HG02981 (cell line): ENCODE results near the gene HTT.
A peak's percentile ranks its signal among the peaks of the same experiment; 100 is the strongest.
"Not testable (repeated sequence)": the region's sequence is repeated elsewhere in the genome, so short reads cannot be mapped to it uniquely, and the experiment has no call there.

Experiments used
- ATAC-seq: cut with Tn5 transposase; IDR thresholded peaks from one replicate; pipeline ENCODE4 v1.9.1; 2021; ENCODE audit warnings: mild to moderate bottlenecking, moderate library complexity; ENCODE audit not compliant: unreplicated experiment

The HTT gene

DNA sequence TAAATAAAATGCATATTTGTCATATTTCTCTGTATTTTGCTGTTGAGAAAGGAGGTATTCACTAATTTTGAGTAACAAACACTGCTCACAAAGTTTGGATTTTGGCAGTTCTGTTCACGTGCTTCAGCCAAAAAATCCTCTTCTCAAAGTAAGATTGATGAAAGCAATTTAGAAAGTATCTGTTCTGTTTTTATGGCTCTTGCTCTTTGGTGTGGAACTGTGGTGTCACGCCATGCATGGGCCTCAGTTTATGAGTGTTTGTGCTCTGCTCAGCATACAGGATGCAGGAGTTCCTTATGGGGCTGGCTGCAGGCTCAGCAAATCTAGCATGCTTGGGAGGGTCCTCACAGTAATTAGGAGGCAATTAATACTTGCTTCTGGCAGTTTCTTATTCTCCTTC, 3.3 kb downstream of the HTT start:
- no peak for ATAC-seq

DNA sequence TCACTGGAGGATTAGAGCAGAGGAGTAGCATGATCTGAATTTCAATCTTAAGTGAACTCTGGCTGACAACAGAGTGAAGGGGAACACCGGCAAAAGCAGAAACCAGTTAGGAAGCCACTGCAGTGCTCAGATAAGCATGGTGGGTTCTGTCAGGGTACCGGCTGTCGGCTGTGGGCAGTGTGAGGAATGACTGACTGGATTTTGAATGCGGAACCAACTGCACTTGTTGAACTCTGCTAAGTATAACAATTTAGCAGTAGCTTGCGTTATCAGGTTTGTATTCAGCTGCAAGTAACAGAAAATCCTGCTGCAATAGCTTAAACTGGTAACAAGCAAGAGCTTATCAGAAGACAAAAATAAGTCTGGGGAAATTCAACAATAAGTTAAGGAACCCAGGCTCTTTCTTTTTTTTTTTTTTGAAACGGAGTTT, 5.2 kb downstream of the HTT start:
- ATAC-seq = peak; percentile 37

DNA sequence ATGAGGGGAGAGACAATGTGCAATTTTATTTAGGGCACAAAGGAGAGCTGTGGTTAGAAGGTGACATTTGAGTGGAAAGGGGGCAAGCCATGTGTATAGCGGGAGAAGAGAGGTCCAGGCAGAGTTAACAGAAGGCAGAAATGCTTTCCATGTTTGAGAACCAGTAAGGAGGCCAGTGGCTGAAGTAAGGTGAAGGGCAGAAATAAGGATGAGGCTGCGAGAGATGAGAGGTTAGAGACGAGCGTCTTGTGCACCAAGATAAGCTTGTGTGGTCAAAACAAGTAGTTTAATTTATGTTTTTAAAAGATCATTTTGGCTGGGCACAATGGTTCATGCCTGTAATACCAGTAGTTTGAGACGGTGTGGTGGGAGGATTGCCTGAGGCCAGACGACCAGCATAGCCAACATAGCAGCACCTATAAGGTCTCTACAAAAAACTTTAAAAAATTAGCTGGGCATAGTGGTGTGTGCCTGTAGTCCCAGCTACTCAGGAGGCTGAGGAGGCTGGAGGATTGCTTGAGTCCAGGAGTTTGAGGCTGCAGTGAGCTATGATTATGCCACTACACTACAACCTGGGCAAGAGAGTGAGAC, 8.5 kb downstream of the HTT start:
- ATAC-seq = no peak

DNA sequence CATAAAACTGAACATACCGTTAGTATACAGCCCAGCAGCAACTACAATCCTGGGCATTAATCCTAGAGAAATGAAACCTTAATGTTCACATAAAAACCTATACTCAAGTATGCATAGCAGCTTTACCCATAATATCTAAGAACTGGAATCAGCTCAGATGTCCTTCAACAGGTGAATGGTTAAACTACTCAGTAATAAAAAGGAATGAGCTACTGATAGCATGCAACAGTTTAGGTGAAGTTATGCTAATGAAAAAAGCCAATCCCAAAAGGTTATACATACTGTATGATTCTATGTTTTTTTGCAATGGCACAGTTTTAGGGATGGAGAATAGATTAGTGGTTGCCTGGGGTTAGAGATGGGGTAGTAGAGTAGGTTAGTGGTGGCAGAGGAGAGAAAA, 9.3 kb downstream of the HTT start:
- no peak for ATAC-seq

DNA sequence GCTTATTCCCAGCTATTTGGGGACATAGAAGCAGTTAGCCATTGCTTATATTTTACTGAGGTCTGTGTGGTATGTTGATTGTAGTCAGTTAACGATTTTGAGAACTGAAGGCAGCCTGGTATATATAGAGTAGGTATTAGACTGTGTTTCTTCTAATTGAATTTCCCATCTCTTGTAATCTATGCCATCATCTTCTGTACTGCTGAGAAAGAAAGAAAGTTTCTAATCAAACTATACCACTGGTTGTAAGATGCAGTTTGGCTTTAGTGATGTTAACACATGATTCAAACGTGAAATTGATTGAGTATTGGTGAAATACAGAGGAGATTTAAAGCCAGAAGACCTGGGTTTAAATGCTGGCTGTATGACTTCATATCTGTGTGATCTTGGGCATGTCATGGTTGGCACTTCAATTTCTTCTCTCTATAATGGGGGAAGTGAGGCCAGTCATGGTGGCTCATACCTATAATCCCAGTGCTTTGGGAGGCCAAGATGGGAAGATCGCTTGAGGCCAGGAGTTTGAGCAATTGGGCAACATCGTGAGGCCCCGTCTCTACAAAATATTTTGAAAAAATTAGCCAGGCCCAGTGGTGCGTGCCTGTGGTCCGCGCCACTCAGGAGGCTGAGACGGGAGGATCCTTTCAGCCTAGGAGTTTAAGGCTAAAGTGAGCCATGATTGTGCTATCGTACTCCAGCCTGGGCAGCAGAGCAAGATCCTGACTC, 11.6 kb downstream of the HTT start:
- no peak for ATAC-seq

DNA sequence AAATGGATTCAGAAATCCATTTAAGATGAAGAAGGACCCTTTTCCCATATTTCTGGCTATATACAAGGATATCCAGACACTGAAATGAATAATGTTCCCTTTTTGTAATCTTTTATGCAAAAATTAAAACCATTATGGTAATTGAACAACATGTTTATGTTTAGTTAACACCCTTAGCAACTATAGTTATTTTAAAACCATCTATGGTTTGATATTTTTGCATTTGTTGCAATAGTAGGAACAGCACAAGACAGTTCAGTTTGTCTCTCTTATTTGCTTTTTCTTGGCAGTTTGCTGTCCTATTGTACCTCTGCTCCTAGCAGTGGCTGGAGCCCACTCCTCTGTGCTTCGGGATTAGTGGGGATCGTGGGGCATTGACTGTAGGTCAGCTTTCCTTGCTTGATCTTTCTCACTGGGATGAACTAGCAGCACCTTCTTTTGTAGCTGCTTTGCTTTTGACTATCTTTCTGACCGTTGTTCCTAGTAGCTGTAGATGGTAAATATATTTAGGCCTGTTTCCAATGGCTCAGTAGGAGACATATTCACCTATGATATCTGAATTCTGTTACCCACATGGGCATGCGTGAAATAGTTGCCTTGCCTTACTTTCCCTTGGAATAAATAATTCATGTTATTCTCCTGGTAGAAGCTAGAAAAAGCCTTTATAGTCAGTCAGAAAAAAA, 12.8 kb downstream of the HTT start:
- ATAC-seq = no peak

DNA sequence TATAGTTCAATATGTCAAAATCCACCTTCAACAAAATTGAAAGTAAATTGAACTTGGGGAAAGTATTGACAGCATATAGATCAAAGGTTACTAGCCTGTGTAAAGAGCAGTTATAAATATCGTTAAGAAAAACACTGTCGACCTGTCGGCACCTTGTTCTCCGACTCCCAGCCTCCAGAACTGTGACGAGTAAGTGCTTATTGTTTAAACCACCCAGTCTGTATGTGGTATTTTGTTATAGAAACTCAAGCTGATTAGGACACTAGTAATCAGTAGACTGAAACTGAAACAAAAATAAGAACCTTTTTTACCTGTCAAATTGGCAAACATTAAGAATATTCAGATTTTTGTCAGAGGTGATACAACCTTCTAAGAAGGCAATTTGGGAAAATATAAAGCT, 17.0 kb downstream of the HTT start:
- no peak for ATAC-seq

DNA sequence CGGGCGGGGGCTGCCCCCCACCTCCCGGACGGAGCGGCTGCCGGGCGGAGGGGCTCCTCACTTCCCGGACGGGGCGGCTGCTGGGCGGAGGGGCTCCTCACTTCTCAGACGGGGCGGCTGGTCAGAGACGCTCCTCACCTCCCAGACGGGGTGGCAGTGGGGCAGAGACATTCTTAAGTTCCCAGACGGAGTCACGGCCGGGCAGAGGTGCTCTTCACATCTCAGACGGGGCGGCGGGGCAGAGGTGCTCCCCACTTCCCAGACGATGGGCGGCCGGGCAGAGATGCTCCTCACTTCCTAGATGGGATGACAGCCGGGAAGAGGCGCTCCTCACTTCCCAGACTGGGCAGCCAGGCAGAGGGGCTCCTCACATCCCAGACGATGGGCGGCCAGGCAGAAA, 20.2 kb downstream of the HTT start:
- not testable (repeated sequence) for ATAC-seq

DNA sequence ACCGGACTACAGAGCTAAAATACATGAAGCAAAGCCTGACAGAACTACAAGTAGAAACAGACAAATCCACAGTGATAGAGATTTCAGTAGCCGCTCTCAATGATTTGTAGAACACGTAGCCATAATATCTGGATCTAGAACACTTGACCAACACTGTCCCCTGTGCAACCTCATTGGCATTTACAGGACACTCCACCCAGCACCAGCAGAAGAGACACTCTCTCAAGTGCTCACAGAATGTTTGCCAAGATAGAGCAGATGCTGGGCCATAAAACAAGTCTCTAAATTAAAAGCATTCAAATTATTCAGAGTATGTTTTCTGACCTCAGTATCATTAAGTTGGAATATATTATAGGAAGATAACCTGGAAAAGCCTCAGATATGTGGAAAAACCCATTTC, 21.7 kb downstream of the HTT start:
- no peak for ATAC-seq

DNA sequence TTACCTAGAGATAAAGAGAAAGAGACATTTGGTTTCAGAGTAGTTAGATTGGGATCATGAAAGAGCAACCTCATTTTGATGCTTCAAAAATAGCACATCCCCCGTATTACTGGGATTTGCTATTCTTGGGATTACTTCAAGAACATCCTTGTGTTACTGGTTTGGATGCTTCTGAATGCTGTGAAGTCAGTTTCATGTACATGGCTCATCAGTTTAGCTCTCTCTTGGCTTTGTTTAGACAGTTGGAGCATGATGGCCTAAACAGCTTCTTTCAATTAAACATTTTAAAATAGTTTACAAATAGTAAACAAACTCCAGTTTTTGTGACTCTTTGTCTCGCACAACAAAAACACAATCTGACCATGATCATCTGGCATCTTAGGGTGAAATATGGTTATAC, 23.9 kb downstream of the HTT start:
- no peak for ATAC-seq

DNA sequence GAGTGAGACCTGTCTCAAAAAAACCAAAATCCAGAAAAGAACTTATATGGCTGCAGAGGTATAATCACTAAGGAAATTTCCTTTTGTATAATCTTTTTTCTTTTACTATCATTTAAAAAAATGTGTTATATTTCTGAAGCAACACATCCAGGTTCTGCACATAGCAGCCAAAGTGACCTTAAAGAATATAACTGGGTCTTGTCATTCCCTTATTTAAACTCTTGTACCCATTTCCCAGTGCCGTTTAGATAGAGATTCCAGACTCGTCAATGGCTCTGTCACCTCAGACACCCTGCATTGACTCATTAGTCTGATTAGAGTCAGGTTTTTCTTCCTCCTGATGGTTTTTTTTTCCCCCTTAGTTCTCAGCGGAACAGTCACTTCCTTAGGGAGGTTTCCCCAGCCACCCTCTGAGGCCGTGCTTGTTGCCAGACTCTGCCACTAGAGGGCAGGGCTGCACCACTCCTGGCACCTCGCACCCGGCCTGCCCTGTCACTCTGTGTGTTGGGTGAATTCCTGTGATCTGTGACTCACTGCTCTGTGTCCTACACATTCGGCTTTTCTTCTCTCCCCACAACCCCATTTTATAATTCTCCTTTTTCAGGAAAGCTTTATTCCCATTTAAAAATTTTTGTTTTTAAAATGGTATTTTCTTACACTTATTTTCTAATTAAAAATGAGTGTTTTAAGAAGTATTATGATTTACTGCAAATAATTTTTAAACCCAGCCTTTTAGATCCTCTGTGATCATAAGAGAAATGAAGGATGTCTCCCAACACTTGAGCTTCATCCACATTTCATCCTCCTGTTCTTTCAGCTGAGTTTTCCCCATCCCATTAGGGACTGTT, 32.1 kb downstream of the HTT start:
- peak; percentile 94 for ATAC-seq

DNA sequence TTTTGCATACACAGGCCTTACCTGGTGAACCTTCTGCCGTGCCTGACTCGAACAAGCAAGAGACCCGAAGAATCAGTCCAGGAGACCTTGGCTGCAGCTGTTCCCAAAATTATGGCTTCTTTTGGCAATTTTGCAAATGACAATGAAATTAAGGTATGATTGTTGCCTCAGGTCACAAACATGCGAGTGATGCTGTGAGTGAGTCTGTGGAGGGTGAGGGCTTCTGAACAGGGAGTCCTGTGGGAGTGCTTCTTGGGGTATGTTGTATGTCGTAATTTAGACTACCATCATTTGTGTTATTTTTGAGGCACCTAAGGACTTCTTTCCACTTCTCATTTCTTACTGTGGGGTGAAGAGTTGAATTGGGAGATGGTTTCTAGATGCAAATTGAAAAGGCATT, 32.8 kb downstream of the HTT start:
- ATAC-seq = no peak

DNA sequence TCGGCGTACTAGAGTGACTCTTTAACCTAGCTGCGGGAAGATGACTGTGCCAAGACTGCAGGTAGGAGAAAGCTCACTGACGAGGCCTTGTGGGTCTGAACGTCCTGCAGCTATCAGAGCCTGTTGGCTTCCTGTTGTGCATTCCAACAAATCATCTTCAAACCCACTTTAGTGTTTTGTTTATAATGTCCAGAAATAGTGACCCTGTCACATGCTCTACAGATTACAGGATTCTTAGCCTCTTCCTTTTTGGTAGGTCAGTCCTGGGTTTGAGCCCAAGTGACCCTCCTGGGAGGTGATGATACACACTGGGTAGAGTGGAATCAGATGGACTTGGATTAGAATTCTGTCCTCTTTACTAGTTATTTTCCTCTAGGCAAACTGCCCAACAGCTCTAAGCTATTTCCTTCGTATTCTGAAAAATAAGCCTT, 33.2 kb downstream of the HTT start:
- no peak for ATAC-seq

DNA sequence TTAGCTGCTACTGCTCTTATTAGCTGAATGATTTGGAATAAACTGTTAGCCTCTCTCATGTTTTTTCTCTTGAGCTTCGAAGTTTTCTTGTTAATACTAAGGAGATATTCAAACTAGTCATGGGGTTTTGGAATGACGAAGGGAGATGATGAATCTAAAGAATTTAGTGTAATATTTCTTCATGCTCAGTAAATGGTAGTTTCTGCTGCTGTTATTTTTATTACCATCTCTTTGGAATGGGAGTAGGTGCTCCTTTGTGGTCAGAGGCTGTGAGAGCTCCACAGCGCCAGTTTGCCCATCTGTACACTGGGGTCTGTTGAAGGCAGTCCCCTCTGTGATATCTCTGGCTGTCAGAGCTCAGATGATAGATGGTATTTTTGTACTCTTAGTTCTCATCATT, 33.7 kb downstream of the HTT start:
- no peak for ATAC-seq

DNA sequence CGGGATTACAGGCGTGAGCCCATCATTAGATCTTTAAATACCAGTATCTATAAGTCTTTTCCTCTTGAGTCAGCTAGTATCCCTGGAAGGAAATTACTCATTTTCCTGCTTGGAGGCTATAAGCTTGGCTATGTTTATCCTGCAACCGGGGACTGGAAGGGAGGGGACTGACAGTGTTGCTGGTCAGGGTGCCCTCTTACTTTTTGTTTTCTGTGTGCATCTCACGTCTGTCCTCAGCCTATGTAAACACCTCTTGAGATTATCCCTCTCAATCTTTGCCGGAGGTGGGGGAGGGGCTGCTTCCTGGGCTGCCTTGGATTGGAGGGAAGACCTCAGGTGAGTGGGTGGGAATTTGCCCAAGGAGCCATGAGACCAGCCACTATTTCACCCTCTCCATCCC, 37.0 kb downstream of the HTT start:
- no peak for ATAC-seq

DNA sequence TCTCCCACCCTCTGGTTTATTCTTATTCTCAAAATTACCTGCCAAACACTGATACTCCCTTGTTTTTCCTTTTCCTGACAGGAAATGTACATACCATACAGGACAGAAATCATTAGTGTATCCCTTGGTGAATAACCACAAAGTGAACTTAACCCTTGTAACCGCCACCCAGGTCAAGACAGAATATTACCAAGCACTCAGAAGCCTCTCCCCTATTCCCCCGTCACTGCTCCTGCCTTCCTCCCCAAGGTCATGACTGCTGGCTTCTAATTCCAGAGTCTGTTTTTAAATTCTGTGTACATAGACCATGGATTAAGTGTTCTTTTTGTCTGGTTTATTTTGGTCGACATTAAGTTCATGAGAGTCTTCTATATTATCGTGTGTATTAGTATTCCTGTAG, 37.7 kb downstream of the HTT start:
- ATAC-seq = no peak

DNA sequence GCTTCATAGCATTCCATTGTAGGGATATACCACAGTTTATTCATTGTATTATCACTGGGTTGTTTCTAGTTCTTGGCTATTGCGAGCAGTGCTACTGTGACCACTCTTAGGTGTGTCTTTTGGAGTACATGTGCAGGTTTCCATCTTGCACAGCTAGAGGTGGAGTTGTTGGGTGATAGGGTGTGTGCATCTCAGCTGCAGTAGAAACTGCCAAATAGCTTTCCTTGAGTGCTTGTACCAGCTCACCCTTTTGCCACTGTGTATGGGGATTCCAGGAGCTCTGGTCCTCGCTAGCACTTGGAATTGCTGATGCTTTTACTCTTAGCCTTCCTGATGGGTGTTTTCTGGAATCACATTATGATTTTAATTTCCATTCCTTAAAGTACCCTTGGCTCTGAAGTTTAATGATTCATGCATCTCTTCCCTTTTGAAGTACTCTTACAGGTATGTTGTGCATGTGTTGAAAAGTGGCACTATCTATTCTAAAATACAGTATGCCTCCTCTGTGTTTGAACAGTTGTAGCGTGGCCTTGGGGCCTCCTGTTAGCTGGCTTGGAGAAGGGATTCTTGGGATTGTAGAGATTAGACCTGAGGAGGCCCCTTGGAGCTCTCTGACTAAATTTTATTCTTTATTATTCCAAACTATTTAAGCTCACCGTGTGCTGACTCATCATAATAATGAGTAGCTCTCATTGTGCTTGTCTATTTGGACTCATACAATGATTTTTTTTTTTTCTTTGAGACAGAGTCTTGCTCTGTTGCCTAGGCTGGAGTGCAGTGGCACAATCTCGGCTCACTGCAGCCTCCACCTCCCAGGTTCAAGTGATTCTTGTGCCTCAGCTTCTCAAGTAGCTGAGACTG, 38.4 kb downstream of the HTT start:
- ATAC-seq = no peak

DNA sequence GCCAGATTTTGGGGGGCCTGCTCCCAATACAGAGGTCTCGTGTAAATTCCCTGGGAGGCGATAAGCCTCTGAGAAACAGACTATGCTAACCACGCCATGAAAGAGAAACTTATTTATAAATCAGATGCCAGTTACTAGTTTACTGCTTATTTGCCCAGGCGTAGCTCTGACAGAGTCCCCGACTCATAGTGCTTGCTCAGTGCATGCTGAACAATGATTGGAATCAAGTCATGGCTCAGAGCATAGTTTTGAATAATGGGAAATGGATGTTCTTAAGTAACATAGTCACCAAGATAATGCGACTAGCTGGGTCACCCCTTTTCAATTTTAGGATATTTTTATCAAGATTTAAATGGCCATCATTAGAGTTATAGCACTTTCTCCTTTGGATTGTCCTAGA, 39.9 kb downstream of the HTT start:
- ATAC-seq = no peak

DNA sequence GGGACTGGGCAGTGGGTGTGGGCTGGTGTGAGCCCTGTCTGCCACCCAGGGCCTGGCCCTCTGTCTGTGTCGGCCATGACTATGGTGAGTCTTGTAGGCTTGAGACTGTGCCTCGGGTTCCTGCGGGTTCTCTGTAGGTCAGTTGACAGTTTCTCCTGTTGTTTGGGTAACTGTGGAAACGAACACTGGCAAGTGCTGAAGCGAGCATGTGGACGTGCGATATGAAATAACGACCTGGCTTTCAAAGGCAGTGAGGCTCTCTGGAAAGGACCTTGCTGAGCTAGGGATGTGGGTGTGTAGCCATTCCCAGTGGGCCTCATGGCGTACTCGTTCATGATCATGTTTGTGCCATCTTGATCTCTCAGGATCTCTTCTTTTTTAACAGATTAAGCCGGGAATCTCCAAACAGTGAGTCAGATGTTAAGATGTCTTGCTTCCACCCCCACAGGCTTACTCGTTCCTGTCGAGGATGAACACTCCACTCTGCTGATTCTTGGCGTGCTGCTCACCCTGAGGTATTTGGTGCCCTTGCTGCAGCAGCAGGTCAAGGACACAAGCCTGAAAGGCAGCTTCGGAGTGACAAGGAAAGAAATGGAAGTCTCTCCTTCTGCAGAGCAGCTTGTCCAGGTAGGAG, 41.3 kb downstream of the HTT start:
- no peak for ATAC-seq

DNA sequence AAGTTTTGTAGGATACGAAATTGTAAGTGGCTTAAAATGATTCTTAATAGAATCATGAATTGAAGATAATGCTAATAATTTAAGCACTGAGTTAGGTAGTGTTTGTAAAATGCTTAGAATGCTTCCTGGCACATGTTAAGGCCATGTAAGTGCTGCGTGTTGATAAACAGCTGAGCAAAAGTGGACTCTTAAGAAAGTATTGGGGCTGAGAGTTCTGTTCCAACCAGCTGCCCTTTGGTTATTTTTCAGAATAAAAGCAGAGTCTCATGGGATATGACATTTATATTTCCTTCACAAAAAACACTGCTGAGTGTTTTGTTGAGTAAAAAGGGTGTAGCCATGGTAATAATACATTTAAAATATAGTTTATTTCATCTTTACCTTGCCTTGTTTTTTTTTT, 42.5 kb downstream of the HTT start:
- ATAC-seq = no peak
